Psoas muscle (tissue), 8 donors: Measurements from ENCODE around the gene ANO6. TPM values are rescaled to one million over a fixed set of nuclear protein-coding genes. Genes with fewer than 3 reads are reported as not detected.

Source experiments
- ATAC-seq, 4 donors: fragments of 200-7000 bp; cut with Tn5 transposase; one replicate each; pipeline ENCODE4 v1.9.1; 2020; ENCODE audit warnings: moderate library complexity in 3 of 4, mild to moderate bottlenecking in 2 of 4
- DNase-seq, 2 donors: peaks; one replicate each; pipeline ENCODE4 v3.0.0-alpha.2; 2020
- H3K27ac ChIP-seq: fragments of 200-600 bp; one replicate; pipeline ENCODE4 v1.8.0; 2022
- H3K27me3 ChIP-seq, 3 donors: fragments of 200-600 bp in 1 of 3; one replicate each; pipeline versions ENCODE4 v1.6.1 to v1.8.0; 2013 to 2022; ENCODE audit warnings: low read length in 2 of 3, mild to moderate bottlenecking in 2 of 3, moderate library complexity in 1 of 3; ENCODE audit not compliant: insufficient read depth in 3 of 3
- H3K36me3 ChIP-seq, 2 donors: fragments of 200-600 bp in 1 of 2; one replicate each; pipeline versions ENCODE4 v1.6.1 to v1.8.0; 2013 to 2022; ENCODE audit warnings: low read depth in 1 of 2, mild to moderate bottlenecking in 1 of 2, moderate library complexity in 1 of 2; ENCODE audit not compliant: insufficient read depth in 1 of 2
- H3K4me1 ChIP-seq: fragments of 200-600 bp; one replicate; pipeline ENCODE4 v1.8.0; 2022
- H3K4me3 ChIP-seq: fragments of 200-600 bp; one replicate; pipeline ENCODE4 v1.8.0; 2022; ENCODE audit warnings: mild to moderate bottlenecking
- H3K9me3 ChIP-seq: fragments of 200-600 bp; one replicate; pipeline ENCODE4 v1.8.0; 2022
- CTCF ChIP-seq: fragments of 200-600 bp; IDR thresholded peaks from one replicate; pipeline ENCODE4 v1.8.0; 2022; ENCODE audit warnings: antibody characterized with exemption
- WGBS, 3 donors: extraction: QIAGEN DNeasy Blood & Tissue Kit; methylation state at CpG; one replicate each; pipeline versions ENCODE4 v1.1.6 to v1.1.7; 2013; 5-methylcytosine and 5-hydroxymethylcytosine counted together
- intact Hi-C, 2 donors: fragments of 100-400 bp; cut with DNase I; formaldehyde crosslinking; loops; one replicate each; pipeline versions ENCODE4 v1.11.0 to v1.14.2; 2022
- polyA plus RNA-seq, 3 donors: library from polyadenylated mRNA; stranded (reverse); fragments of 200-250 nt; gene quantifications; one replicate each; pipeline ENCODE4 v1.2.3, GENCODE V29; 2013
- total RNA-seq, 4 donors: library from RNA; stranded (reverse); fragmentation: NEBNext Ultra II Directional in 2 of 4; extraction: Animal tissue kit (Norgen Biotek cat#: 25700) in 2 of 4; gene quantifications; one replicate each; pipeline versions ENCODE4 v1.2.1 to v1.2.4, GENCODE V29; 2021 to 2023
- donor health status: healthy with polysubstance abuse.
- donor health status: DM: no; HTN: no; CAD: no; lungs with moderate emphysema.
- donor health status: Bipolar disorder and iron deficiency.
- donor health status: healthy.
- donor health status: DM: yes; HTN: yes; CAD: no.
- donor health status: DM: no; HTN: no; CAD: no.
- donor health status: DM: no; HTN: no; CAD: no.
- donor health status: DM: yes; HTN: yes; CAD: no.

Gene ANO6
- total and polyA plus RNA-seq, 7 donors: 25.6 to 121 (median 51.5) TPM

DNA sequence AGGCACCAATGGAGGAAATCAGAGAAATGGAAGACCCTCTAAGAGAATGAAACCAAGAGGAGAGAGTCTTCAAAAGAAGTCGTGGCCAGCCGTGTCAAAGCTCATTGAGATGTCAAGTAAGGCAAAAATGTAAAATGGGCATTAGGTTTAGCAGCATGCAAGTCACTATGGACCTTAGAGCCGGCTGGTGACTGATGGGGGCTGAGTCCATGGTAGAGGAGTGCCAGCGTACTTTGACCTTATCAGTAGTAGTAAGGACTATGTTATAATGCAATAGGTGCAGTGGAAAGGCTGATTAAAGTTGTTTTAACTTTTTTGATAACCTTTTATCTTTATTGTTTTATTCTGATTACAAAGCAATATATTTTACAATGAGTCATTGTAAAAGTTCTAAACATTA is 66.5 kb downstream of the ANO6 start:
- Histone ChIP-seq H3K9me3 (no peaks in the 10 kb centered on the region), H3K27ac (no peak overlapping the region), H3K4me1 (peaks cover 22% of the 10 kb centered on the region), H3K27me3 (no peaks in the 10 kb centered on the region), H3K36me3 (no peaks in the 10 kb centered on the region), H3K4me3 (no peak overlapping the region)
- no peak for DNase-seq
- ATAC-seq: no peak
- 92 to 97% (median 96%) methylated on average over 4 of the region's 4 CpGs for WGBS, 3 donors
- intact Hi-C loops: no loop called here
- TF ChIP-seq CTCF: no peak

GRCh38 chr12:45284096-45284901 is 68.4 kb downstream of the ANO6 start:
- no peak for ATAC-seq

GRCh38 chr12:45285717-45286116 is 69.8 kb downstream of the ANO6 start:
- Histone ChIP-seq H3K9me3 (no peaks in the 10 kb centered on the region), H3K27me3 (no peaks in the 10 kb centered on the region), H3K36me3 (no peaks in the 10 kb centered on the region), H3K4me1 (peaks cover 27% of the 10 kb centered on the region), H3K4me3 (no peak overlapping the region), H3K27ac (no peak overlapping the region)
- ATAC-seq: no peak
- WGBS, 3 donors: 67 to 98% (median 97%) methylated on average over 2 of the region's 2 CpGs
- no peak for DNase-seq
- TF ChIP-seq CTCF: no peak
- intact Hi-C loops: loop anchor here in 1 of 2 donors (5.0 kb wide), 1 partner anchor 33 kb away; no protein-coding TSS in a partner anchor

More at GRCh38 chr12:45284096-45284901, 68.4 kb downstream of the ANO6 start:
- Histone ChIP-seq H3K4me1 (peaks cover 23% of the 10 kb centered on the region), H3K27ac (no peak overlapping the region), H3K9me3 (no peaks in the 10 kb centered on the region), H3K4me3 (no peak overlapping the region), H3K36me3 (no peaks in the 10 kb centered on the region), H3K27me3 (no peaks in the 10 kb centered on the region)
- no peak for DNase-seq
- no peak for TF ChIP-seq CTCF
- intact Hi-C loops: no loop called here
- WGBS, 3 donors: 63 to 65% (median 64%) methylated on average over 8 of the region's 8 CpGs

GRCh38 chr12:45286621-45287020 is 70.7 kb downstream of the ANO6 start:
- no peak overlapping the region for H3K27ac ChIP-seq
- peaks cover 27% of the 10 kb centered on the region for H3K4me1 ChIP-seq
- no peaks in the 10 kb centered on the region for H3K9me3 ChIP-seq
- intact Hi-C loops: loop anchor here in 1 of 2 donors (5.0 kb wide), 1 partner anchor 34 kb away; no protein-coding TSS in a partner anchor
- 89 to 94% (median 93%) methylated on average over 2 of the region's 2 CpGs for WGBS, 3 donors
- no peak for TF ChIP-seq CTCF
- no peaks in the 10 kb centered on the region for H3K27me3 ChIP-seq
- no peak overlapping the region for H3K4me3 ChIP-seq
- DNase-seq: no peak
- ATAC-seq: no peak
- no peaks in the 10 kb centered on the region for H3K36me3 ChIP-seq
